Embryonic facial prominence (tissue), 1 donor: ENCODE measurements around the gene TOMM40L.
A peak's percentile ranks its signal among the peaks of the same experiment; 100 is the strongest.

ENCODE experiments used
- DNase-seq: peaks from one replicate; pipeline ENCODE4 v3.0.0-alpha.2; 2016; ENCODE audit errors: extremely low spot score

TOMM40L gene

GRCh38 chr1:161225534-161226319 lies at the start of gene TOMM40L:
Gene TOMM40L, plus strand, starts transcription at chr1:161226060. Its CDS starts 430 bp downstream, at chr1:161226490.
- DNase-seq, result peak; percentile 91

DNA sequence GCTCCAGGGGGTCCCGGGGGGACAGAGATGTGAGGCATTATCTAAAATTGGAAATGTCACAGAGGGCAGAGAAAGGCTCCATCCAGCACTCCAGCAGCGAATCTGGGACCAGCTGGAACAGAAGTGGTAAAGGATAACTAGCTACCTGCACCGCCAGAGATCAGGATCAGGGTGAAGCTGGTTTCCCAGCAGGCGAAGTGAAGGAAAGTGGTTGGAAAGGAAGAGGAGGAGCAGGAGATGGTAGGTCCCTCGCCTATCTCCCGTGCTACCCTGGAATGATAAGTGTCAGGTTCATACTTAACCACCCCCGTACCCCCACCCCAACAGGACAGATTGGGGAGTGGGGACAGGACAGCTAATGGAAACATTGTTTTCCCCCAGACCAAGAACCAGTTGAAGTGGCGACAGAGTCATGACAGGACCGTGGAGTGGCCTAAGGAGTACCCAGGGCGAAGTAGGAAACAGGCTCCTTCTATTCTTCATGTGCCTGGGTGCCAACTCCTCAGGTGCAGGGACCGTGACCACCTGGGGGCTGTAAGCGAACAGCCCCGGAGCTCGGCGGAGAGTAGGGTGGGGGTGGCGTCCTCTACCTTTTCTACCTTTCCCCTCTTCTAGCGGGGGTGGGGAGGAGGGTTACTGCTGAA lies 49.3 kb upstream of the TOMM40L start:
- no peak for DNase-seq

DNA sequence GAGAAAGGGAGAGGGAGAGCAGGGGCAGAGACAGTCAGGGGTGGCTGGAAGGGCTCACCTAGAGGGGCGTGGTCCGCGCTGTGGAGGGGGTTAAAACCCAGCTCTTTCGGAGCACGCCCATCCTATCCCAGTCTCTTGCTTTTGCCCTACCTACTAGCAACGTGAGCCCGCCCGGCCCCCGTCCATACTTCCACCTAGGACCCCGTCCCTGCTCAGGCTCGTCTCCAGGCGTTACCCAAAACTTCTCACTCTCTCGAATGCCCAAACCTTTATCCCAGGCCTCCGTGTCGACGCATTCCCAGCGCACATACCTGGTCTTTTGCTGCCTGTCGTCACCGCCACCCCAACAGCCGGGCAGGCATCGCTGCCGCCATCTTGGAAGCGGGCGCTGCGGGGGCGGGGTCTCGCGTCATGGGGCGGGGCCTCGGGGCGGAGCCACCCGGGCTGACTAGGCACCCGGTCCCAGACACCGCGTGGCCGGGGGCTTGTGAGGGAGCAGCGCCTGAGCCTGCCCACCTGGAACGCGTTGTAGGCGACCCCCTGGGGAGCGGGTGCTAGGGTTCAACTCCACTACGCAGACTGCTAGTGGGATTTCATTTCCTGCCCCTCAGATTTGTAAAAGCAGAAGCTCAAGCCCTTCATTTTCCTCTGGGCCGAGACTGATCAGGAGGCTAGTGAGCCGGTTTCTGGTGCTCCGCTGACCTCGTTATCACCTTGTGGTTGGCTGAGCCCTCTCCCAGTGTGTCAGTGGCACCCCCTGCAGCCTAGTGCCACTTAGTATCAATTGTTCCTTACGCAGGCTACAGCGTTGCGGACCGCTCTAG lies 48.5 kb upstream of the TOMM40L start, which contains the start of gene B4GALT3:
Gene B4GALT3, minus strand, starts transcription at position 396 of the 824 bp plus-strand sequence. CDS start 1,447 bp downstream, outside the sequence.
- DNase-seq, result peak; percentile 67

GRCh38 chr1:161177936-161178244 lies 48.0 kb upstream of the TOMM40L start:
- no peak for DNase-seq

GRCh38 chr1:161179698-161180097 lies 46.2 kb upstream of the TOMM40L start:
- DNase-seq, result no peak

GRCh38 chr1:161180639-161181038 lies 45.2 kb upstream of the TOMM40L start:
- no peak for DNase-seq

- DNase-seq, result no peak
These were observed 43.6 kb upstream of the TOMM40L start for GRCh38 chr1:161182214-161182613.

GRCh38 chr1:161185282-161185682 lies 40.6 kb upstream of the TOMM40L start:
- DNase-seq, result no peak

GRCh38 chr1:161185732-161186311 lies 40.0 kb upstream of the TOMM40L start:
- no peak for DNase-seq

GRCh38 chr1:161187311-161187710 lies 38.5 kb upstream of the TOMM40L start:
- DNase-seq, result no peak

DNA sequence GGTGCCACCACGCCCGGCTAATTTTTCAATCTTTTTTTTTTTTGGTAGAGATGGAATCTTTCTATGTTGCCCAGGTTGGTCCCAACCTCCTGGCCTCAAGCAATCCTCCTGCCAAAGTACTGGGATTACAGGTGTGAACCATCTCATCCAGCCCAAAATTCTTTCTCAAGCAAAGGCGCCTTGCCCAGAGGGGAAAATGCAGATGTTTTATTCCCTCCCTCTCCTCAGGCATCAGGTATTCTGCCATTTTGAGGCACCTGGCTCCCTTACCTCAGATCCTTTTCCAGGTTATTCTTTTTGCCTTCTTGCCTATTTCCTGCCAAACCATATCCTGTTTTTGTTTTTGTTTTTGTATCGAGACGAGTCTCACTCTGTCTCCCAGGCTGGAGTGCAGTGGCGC lies 37.5 kb upstream of the TOMM40L start:
- no peak for DNase-seq

DNA sequence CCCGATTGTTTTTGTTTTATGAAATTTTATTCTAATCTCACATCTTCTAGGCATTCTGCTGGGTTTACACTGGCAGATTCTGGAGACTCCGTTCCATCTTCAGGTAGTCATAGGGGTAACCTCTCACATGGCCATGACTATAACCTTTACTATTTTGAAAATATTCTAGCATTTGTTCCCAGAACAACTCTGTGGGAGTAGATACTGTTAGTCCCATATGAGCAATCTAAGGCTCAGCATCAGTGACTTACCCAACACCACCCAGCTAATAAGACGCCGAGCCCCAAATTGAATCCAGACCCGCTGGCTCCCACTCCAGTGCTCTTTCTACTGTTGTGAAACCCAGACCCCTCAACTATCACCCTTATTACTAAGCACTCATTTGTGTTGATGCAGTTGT lies 36.8 kb upstream of the TOMM40L start:
- DNase-seq, result no peak

GRCh38 chr1:161190962-161191521 lies 34.8 kb upstream of the TOMM40L start:
- no peak for DNase-seq

GRCh38 chr1:161191971-161192370 lies 33.9 kb upstream of the TOMM40L start:
- DNase-seq, result no peak

- DNase-seq, result no peak
These were observed 33.1 kb upstream of the TOMM40L start for GRCh38 chr1:161192476-161193465.

GRCh38 chr1:161193561-161194235 lies 32.2 kb upstream of the TOMM40L start:
- DNase-seq, result no peak

GRCh38 chr1:161195171-161195570 lies 30.7 kb upstream of the TOMM40L start:
- no peak for DNase-seq

- DNase-seq, result no peak
These were observed 29.7 kb upstream of the TOMM40L start for GRCh38 chr1:161196111-161196510.

DNA sequence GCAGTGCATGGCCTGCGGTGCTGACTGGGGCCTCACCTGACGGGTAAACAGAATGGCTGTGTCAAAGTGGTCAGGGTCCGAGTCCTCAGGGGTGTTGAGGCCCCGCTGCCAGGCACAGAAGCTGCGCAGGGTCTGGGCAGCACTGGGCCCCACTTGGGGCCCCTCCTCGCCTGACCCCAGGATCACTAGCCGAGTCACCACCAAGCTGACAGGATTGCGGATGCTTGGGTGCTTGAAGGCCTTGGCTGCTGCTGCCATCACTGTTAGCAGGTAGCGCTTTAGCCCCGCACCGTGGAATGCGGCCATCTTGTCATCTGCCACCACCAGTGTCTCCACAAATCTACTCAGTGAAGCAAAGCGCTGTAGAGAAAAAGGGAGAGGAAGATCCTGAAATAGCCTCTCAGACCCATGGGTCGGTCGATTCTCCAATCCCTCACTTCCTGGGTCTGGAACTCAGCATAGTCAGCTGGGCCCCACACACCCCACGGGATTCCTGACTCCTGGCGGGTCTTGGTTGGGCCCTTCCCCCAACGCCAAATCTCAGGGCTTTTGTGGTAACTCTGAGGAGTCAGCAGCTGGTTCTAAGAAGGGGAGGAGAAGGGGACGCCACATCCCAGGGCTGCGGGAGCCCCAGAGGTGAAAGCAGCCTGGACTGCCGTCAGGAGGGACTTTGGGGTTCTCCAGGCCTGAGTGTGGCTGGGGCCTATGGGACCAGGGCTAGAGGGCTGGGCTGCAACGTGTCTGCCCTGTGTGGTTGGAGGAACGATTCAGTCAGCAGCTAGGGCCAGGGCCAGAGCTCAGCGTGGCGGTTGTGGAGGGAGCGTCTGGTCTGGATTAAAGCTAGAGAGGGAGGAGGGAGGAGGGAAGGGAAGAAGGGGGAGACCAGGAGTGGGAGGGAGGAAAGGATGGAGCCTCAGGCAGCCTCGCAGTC lies 29.1 kb upstream of the TOMM40L start:
- peak; percentile 70 for DNase-seq
